Transverse colon (tissue), 4 donors: ENCODE results near the gene SLC25A29. TPM values are rescaled to one million over a fixed set of nuclear protein-coding genes. Genes with fewer than 3 reads are reported as not detected.

Experiments used
- DNase-seq: peaks from one replicate; pipeline ENCODE4 v3.0.0-alpha.2; 2019
- H3K27ac ChIP-seq, 4 donors: fragments of 200-600 bp; sonication (generic); 2 replicates each; pipeline ENCODE4 v1.5.1; 2016 to 2018; ENCODE audit warnings: inconsistent platforms in 4 of 4
- H3K27me3 ChIP-seq: fragments of 200-600 bp; sonication (generic); 2 replicates; pipeline ENCODE4 v1.5.1; 2017; ENCODE audit warnings: inconsistent platforms
- H3K36me3 ChIP-seq, 4 donors: fragments of 200-600 bp; sonication (generic); 2 replicates each; pipeline ENCODE4 v1.5.1; 2017 to 2019; ENCODE audit warnings: inconsistent platforms in 4 of 4
- H3K4me1 ChIP-seq, 4 donors: fragments of 200-600 bp; sonication (generic); 2 replicates each; pipeline ENCODE4 v1.5.1; 2017 to 2020; ENCODE audit warnings: inconsistent platforms in 4 of 4
- H3K4me3 ChIP-seq, 4 donors: fragments of 200-600 bp; sonication (generic); 1 replicate in 1 of 4; 2 replicates in 3 of 4; pipeline versions ENCODE4 v1.5.1 to v1.6.1; 2017 to 2019; ENCODE audit warnings: inconsistent platforms in 4 of 4
- H3K9me3 ChIP-seq, 2 donors: fragments of 200-600 bp; sonication (generic); 2 replicates each; pipeline ENCODE4 v1.5.1; 2017 to 2019; ENCODE audit warnings: inconsistent platforms in 2 of 2
- EP300 ChIP-seq: sonication (generic); formaldehyde crosslinking; IDR thresholded peaks from one replicate; pipeline ENCODE4 v1.6.1; 2017; ENCODE audit warnings: antibody characterized with exemption, low read depth
- POLR2A ChIP-seq: fragments of 450-650 bp; IDR thresholded peaks from one replicate; pipeline ENCODE4 v1.6.1; 2016; ENCODE audit warnings: antibody characterized with exemption, mild to moderate bottlenecking, moderate library complexity
- POLR2AphosphoS5 ChIP-seq, 3 donors: sonication (generic); formaldehyde crosslinking; IDR thresholded peaks; one replicate each; pipeline ENCODE4 v1.6.1; 2016; ENCODE audit warnings: antibody characterized with exemption in 3 of 3
- WGBS, 2 donors: methylation state at CpG; one replicate each; pipeline ENCODE4 v1.1.5; 2018; ENCODE audit warnings: low coverage in 1 of 2; 5-methylcytosine and 5-hydroxymethylcytosine counted together
- in situ Hi-C, 4 donors: fragments of 200-750 bp; cut with MboI; loops; one replicate each; pipeline versions ENCODE4 v1.15.0 to v1.15.1; 2017; ENCODE audit warnings: low sequenced_read_pairs in 3 of 4, low pct_ligation_motif_present in 1 of 4, low pct_unique_long_range_greater_than_20kb in 1 of 4
- intact Hi-C: fragments of 100-400 bp; cut with DNase I; formaldehyde crosslinking; loops from one replicate; pipeline ENCODE4 v1.15.1; 2023; ENCODE audit warnings: low total_unique reads
- total RNA-seq, 4 donors: library from RNA; depleted of rRNA; stranded (reverse); fragments of >200 nt; gene quantifications; one replicate each; pipeline ENCODE4 v1.1.0, GENCODE V29; 2016
- TF ChIP-seq, protein P1 (sequence below), 5 experiments: fragments of 200-600 bp in 3 of 5; fragments of 450-650 bp in 2 of 5; sonication (generic) in 3 of 5; IDR thresholded peaks; 1 replicate in 2 of 5; 2 replicates in 3 of 5; pipeline ENCODE4 v1.5.1; 2016 to 2017; ENCODE audit warnings: antibody characterized with exemption in 5 of 5, inconsistent platforms in 3 of 5, mild to moderate bottlenecking in 2 of 5, moderate library complexity in 1 of 5

The SLC25A29 gene
- total RNA-seq, 4 donors from 2014 or later: 16.8 to 62.7 (median 19.7) TPM

DNA sequence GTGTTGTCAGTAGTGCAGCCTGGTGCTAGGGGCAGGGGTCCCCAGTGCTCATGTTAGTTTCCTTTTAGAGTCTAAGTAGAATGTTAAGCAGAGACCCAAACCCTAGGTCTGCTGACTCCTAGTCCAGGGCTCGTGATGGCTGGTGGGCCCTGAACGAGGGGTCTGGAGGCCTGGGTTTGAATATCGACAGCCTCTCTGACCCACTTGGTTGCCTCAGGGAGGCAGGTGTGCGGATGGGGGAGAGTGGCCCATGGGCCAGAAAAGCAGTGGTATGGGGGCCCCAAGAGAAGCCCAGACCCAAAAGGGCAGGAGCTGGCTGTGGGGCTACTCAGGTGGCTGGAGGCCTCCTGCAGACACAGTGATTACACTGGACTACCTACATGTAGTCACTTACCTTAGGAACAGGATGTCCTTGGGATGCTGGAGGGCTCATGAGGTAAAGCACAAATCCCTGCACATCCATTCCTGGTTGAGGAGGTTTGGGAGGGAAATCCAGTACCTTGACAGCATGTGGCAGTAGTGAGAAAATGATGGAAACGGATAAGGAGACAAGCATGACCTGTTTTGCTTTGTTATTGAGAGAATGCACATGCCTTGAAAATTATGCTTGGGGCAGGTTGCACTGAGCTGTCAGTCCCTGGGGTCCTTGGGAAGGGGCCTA, 1.7 kb upstream of the SLC25A29 start:
- peaks cover 10 to 42% (median 25%) of the 10 kb centered on the region in 4 donors for H3K4me1 ChIP-seq
- peak overlapping the region in 1 of 4 donors; percentile 81 for H3K4me3 ChIP-seq
- H3K27ac ChIP-seq: peak overlapping the region in 3 of 4 donors; percentile 88 to 91 (median 88)
- intact Hi-C loops: loop anchor here (5.0 kb wide), 1 partner anchor 69 kb away; the partner anchor contains the start of gene WDR25
- 33 to 86% methylated on average over 1 to 5 of the region's 5 CpGs for WGBS, 2 donors
- in situ Hi-C loops: no loop called here
- TF ChIP-seq POLR2AphosphoS5 (IDR thresholded peaks at IDR 0.05) (no peak), EP300 (no peak), POLR2A (no peak)
- TF ChIP-seq, protein P1, sequence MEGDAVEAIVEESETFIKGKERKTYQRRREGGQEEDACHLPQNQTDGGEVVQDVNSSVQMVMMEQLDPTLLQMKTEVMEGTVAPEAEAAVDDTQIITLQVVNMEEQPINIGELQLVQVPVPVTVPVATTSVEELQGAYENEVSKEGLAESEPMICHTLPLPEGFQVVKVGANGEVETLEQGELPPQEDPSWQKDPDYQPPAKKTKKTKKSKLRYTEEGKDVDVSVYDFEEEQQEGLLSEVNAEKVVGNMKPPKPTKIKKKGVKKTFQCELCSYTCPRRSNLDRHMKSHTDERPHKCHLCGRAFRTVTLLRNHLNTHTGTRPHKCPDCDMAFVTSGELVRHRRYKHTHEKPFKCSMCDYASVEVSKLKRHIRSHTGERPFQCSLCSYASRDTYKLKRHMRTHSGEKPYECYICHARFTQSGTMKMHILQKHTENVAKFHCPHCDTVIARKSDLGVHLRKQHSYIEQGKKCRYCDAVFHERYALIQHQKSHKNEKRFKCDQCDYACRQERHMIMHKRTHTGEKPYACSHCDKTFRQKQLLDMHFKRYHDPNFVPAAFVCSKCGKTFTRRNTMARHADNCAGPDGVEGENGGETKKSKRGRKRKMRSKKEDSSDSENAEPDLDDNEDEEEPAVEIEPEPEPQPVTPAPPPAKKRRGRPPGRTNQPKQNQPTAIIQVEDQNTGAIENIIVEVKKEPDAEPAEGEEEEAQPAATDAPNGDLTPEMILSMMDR (IDR thresholded peaks at IDR 0.05): no peak
- DNase-seq: no peak
- no peaks in the 10 kb centered on the region for H3K36me3 ChIP-seq
- no peaks in the 10 kb centered on the region for H3K9me3 ChIP-seq
- H3K27me3 ChIP-seq: peaks cover 3% of the 10 kb centered on the region

DNA sequence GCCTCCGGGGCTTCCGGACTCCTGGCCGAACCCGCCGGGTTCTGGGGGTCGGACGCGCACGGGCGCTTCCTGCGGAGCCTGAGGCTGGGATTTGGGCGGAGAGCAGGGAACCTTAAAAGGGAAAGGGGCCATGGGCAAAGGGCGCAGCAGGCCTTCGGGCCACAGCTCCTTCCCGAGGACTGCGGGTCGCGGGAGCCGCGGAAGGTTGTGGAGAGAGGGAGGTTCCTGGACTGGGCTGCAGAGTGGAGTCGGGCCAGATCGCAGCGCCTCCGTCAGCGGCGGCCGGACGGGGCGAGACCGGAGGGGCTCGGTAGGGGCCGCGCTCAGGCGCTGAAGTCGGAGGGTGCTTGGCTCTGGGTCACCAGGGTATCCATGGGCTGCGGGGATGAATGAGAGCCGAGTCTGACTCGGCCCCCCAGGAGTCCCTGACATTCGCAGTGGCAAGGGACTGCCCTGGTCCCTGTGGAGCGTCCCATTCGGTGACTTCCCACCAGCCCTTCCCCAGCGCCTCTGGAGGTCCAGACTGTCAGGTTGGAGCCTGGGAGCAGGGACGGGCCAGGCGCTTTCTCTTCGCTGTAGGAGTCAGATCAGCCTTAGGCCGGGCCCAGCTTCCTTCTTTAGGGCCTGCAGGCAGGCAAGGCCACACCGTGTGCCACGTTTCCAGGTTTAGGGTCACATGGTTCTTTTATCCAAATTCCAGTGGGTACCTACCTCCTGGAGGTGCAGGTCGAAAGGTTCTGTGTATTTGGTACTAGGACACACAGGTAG, 938 bp upstream of the SLC25A29 start:
- in situ Hi-C loops: no loop called here
- intact Hi-C loops: loop anchor here (5.0 kb wide), 1 partner anchor 70 kb away; the partner anchor contains the start of gene WDR25
- Histone ChIP-seq H3K27me3 (no peaks in the 10 kb centered on the region), H3K9me3 (no peaks in the 10 kb centered on the region), H3K27ac (peak overlapping the region; percentile 88 to 93 (median 90)), H3K4me3 (peak overlapping the region; percentile 71 to 97 (median 82)), H3K4me1 (peaks cover 10 to 44% (median 25%) of the 10 kb centered on the region in 4 donors), H3K36me3 (no peaks in the 10 kb centered on the region)
- no peak for TF ChIP-seq POLR2A
- TF ChIP-seq POLR2AphosphoS5 (IDR thresholded peaks at IDR 0.05): no peak
- TF ChIP-seq, protein P1 (IDR thresholded peaks at IDR 0.05): no peak
- no peak for TF ChIP-seq EP300
- WGBS, 2 donors: 15% methylated on average over 40 of the region's 49 CpGs; no CpG with 5 or more reads in 1 of the 2 donors
- DNase-seq: peak; percentile 32

DNA sequence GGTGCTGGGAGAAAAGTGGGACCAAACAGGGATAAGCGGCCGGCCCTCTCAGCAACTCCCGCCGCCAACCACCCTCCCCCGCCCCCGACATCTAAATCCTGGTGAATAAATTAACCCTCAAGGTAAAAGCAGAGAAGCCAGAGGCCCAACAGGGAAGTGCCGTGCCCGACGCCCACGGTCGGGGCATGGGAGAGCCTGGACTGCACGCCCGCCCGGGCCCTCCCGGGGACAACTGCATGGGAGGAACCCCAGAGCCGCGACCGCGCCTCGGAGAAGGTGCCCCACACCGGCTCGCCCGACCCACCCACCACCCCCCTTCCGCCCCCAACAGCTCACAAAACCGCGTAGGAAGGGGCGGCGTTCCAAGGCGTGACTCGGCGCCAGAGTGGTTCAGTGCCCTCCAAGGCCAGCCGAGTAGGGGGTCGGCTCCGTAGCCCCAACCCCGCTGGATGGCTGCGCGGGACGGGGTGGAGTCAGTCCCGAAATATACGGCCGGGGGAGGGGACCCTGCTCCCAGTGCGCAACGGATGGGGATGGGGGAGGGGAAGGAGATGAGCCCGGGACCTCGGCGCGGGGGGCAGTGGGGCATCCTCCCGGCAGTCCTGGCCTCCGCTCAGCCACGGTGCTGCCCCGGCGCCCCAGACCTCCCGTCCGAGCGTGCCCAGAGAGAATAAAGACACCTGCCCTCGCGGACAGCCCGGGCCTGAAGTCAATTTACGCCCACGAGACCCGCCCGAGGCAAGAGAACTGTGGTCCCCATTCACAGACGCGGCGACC, 732 bp downstream of the SLC25A29 start:
- peak; percentile 48 for DNase-seq
- Histone ChIP-seq H3K4me1 (peaks cover 10 to 44% (median 25%) of the 10 kb centered on the region in 4 donors), H3K4me3 (peak overlapping the region; percentile 69 to 97 (median 82)), H3K36me3 (no peaks in the 10 kb centered on the region), H3K27me3 (no peaks in the 10 kb centered on the region), H3K27ac (peak overlapping the region; percentile 88 to 93 (median 90)), H3K9me3 (no peaks in the 10 kb centered on the region)
- 1% methylated on average over 43 of the region's 65 CpGs; no CpG with 5 or more reads in 1 of the 2 donors for WGBS, 2 donors
- in situ Hi-C loops (no loop called here), intact Hi-C loops (loop anchor here (2.0 to 5.0 kb wide), 2 partner anchors 35 to 72 kb away; partner anchors contain the start of gene WDR25)
- TF ChIP-seq, protein P1 (IDR thresholded peaks at IDR 0.05): no peak
- TF ChIP-seq POLR2AphosphoS5 (IDR thresholded peaks at IDR 0.05): peak in 1 of 3 donors; percentile 25
